Measurements from ENCODE around the gene MED15.

Gene MED15

DNA sequence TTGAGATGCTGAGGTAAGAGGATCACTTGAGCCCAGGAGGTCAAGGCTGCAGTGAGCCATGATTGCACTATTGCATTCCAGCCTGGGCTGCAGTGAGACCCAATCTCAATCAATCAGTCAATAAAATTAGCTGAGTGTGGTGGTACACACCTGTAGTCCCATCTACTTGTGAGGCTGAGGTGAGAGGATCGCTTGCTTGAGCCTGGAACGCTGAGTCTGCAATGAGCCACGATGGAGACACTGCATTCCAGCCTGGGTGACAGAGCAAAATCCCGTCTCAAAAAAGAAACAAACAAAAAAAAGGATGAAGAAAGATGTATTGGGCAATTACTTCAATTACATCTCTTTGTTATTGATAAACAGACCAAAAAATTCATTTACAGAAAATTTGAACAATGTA is 54.5 kb downstream of the MED15 start:
- Histone ChIP-seq H3K27me3 (replicated peaks; ENCODE audit: control insufficient read depth, insufficient read depth, low read length) (no peaks in the 10 kb centered on the region), H3K36me3 (ENCODE audit: control insufficient read depth, insufficient read depth, low read length) (peaks cover 31% of the 10 kb centered on the region), H3K4me3 (replicated peaks; ENCODE audit: low read depth, low read length) (no peak overlapping the region)
- no peak for DNase-seq (ENCODE audit: extremely low read depth, insufficient read length)
- TF ChIP-seq, protein P1, sequence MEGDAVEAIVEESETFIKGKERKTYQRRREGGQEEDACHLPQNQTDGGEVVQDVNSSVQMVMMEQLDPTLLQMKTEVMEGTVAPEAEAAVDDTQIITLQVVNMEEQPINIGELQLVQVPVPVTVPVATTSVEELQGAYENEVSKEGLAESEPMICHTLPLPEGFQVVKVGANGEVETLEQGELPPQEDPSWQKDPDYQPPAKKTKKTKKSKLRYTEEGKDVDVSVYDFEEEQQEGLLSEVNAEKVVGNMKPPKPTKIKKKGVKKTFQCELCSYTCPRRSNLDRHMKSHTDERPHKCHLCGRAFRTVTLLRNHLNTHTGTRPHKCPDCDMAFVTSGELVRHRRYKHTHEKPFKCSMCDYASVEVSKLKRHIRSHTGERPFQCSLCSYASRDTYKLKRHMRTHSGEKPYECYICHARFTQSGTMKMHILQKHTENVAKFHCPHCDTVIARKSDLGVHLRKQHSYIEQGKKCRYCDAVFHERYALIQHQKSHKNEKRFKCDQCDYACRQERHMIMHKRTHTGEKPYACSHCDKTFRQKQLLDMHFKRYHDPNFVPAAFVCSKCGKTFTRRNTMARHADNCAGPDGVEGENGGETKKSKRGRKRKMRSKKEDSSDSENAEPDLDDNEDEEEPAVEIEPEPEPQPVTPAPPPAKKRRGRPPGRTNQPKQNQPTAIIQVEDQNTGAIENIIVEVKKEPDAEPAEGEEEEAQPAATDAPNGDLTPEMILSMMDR (IDR thresholded peaks at IDR 0.05; ENCODE audit: insufficient read depth, low read length, poor library complexity, severe bottlenecking), result no peak

DNA sequence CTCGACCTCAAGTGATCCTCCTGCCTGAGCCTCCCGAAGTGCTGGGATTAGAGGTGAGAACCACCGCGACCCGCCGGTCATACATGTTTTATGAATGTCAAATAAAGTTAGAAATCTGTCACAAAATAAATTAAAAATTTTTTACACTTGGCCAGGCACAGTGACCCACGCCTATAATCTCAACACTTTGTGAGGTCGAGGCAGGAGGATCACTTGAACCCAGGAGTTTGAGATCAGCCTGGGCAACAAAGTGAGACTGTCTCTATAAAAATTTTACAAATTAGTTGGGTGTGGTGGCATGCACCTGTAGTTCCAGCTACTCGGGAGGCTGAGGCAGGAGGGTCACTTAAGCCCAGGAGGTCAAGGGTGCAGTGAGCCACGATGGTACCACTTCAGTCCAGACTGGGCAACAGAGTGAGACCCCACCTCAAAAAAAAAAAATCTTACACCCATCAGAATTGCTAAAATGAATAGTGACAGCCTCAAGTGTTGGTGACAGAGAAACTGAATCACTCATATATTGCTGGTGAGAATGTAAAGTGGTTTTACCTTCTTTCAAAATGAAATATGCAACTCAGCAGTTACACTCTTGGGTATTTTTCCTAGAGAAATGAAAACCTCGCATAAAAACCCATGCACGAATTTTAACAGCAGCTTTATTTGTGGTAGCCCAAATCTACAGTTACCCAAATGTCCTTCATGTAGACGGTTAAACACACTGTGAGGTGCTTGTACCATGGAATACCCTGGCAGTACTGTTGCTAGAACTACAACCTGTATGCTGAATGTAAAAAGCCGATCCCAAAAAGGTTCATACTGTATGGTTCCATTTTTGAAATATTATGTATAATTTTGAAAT is 55.4 kb downstream of the MED15 start:
- peaks cover 31% of the 10 kb centered on the region for H3K36me3 ChIP-seq (ENCODE audit: control insufficient read depth, insufficient read depth, low read length)
- TF ChIP-seq, protein P1 (IDR thresholded peaks at IDR 0.05; ENCODE audit: insufficient read depth, low read length, poor library complexity, severe bottlenecking), result no peak
- DNase-seq (ENCODE audit: extremely low read depth, insufficient read length), result no peak
- no peak overlapping the region for H3K4me3 ChIP-seq (replicated peaks; ENCODE audit: low read depth, low read length)
- no peaks in the 10 kb centered on the region for H3K27me3 ChIP-seq (replicated peaks; ENCODE audit: control insufficient read depth, insufficient read depth, low read length)

DNA sequence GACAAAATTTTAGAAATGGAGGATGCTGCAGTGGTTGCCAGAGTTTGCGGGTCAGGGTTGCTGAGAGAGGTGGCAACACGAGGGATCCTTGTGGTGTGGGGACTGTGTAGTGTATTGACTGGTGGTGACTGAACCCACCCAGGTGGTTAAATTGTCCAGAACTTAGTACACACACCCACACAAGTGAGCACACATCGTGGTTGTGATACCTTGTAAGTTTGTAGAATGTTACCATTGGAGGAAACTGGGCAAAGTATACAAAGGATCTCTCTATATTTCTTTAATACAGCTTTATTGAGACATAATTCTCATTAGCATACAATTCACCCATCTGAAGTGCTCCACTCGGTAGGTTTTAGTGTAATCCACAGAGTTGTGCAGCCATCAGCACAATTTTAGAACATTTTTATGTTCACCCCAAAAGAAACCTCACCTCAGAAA is 56.1 kb downstream of the MED15 start:
- no peak for DNase-seq (ENCODE audit: extremely low read depth, insufficient read length)
- TF ChIP-seq, protein P1 (IDR thresholded peaks at IDR 0.05; ENCODE audit: insufficient read depth, low read length, poor library complexity, severe bottlenecking), result no peak
- H3K4me3 ChIP-seq (replicated peaks; ENCODE audit: low read depth, low read length), result no peak overlapping the region
- H3K36me3 ChIP-seq (ENCODE audit: control insufficient read depth, insufficient read depth, low read length), result peaks cover 35% of the 10 kb centered on the region
- no peaks in the 10 kb centered on the region for H3K27me3 ChIP-seq (replicated peaks; ENCODE audit: control insufficient read depth, insufficient read depth, low read length)

DNA sequence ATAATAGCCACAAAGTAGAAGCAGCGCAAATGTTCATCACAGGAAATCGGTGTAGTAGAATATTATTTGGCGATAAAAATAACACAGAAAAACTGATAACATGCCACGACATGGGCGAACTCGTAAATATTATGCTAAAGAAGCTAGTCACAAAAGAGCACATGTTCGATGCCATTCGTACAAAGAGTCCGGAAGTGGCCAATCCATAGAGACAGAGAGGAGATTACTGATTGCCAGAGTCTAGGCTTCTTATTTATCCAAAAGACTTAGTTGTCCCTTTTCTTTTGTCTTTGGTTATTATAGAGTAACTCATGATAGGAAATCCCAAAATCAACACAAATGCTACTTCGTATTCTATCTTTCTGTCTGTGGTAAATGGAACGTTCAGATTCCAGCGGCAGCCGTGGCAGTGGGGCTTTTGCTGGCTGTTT is 56.5 kb downstream of the MED15 start:
- TF ChIP-seq, protein P1 (IDR thresholded peaks at IDR 0.05; ENCODE audit: insufficient read depth, low read length, poor library complexity, severe bottlenecking), result no peak
- Histone ChIP-seq H3K27me3 (replicated peaks; ENCODE audit: control insufficient read depth, insufficient read depth, low read length) (no peaks in the 10 kb centered on the region), H3K4me3 (replicated peaks; ENCODE audit: low read depth, low read length) (no peak overlapping the region), H3K36me3 (ENCODE audit: control insufficient read depth, insufficient read depth, low read length) (peaks cover 36% of the 10 kb centered on the region)
- DNase-seq (ENCODE audit: extremely low read depth, insufficient read length), result no peak

DNA sequence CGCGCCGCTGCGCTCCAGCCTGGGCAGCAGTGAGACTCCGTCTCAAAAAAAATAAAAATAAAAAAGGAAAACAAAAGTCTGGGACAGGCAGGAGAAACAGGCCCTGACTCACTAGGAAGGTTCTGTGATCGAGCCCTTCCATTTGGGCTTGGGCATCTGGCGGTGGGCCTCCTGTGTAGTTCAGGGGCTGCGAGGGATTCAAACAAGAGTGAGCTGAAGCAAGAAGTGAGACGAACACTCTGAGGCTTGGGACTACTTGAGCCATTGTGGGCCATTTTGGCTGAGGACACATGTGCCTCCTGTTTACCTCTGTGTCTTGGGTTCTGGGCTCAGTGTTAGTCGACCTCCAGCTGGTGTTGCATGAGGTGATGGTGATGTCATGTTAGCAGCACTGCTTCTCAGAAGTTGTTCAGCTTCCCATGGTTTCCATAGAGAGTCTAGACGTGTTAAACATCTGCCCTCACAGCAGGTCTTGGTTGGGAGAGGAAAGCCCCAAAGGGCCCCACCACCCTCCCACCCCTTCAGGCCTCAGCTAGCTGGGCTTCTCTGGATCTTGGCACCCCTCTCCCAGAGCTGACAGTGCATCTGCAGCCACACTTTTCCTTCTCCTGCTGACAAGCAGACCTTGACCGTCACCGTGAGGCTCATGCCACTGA is 57.8 kb downstream of the MED15 start:
- TF ChIP-seq, protein P1 (IDR thresholded peaks at IDR 0.05; ENCODE audit: insufficient read depth, low read length, poor library complexity, severe bottlenecking), result no peak
- no peak overlapping the region for H3K4me3 ChIP-seq (replicated peaks; ENCODE audit: low read depth, low read length)
- H3K36me3 ChIP-seq (ENCODE audit: control insufficient read depth, insufficient read depth, low read length), result peaks cover 43% of the 10 kb centered on the region
- H3K27me3 ChIP-seq (replicated peaks; ENCODE audit: control insufficient read depth, insufficient read depth, low read length), result no peaks in the 10 kb centered on the region
- DNase-seq (ENCODE audit: extremely low read depth, insufficient read length), result no peak
